GM19455 (cell line): ENCODE measurements around the gene CAPS.
"Not testable (repeated sequence)": the region's sequence is repeated elsewhere in the genome, so short reads cannot be mapped to it uniquely, and the experiment has no call there.

Experiments
- ATAC-seq: cut with Tn5 transposase; IDR thresholded peaks from one replicate; pipeline ENCODE4 v1.9.1; 2021; ENCODE audit not compliant: unreplicated experiment

The CAPS gene

DNA sequence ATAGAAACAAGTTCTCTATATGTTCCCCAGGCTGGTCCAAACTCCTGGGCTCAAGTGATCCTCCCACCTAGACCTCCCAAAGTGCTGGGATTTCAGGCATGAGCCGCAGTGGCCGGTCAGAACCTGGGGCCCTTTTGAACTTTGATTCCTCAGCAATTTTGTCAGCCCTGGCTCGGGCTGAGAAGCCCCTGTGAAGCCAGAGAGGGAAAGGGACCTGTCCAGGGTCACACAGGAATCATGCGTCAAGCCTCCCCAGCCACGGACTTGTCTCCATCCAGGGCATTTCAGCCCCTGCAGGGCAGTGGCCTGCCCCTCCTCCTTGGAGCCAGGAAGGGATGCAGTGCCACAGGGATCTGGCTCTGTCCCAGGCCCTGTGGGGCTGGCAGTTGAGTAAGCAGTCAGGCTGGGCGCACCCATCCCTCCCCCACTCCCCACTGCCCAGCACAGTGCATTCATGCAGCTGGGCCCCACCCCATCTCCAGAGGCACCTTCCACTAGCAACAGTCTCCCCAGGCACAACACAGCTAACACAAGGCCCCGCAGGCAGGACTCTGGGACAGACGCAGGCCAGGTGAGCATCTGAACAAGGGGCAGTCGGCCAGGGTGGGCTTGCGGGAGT is at the start of gene CAPS:
Gene CAPS, plus strand, starts transcription at position 516 of the 619 bp plus-strand sequence. CDS start 153 bp downstream, outside the sequence.
- ATAC-seq = no peak

DNA sequence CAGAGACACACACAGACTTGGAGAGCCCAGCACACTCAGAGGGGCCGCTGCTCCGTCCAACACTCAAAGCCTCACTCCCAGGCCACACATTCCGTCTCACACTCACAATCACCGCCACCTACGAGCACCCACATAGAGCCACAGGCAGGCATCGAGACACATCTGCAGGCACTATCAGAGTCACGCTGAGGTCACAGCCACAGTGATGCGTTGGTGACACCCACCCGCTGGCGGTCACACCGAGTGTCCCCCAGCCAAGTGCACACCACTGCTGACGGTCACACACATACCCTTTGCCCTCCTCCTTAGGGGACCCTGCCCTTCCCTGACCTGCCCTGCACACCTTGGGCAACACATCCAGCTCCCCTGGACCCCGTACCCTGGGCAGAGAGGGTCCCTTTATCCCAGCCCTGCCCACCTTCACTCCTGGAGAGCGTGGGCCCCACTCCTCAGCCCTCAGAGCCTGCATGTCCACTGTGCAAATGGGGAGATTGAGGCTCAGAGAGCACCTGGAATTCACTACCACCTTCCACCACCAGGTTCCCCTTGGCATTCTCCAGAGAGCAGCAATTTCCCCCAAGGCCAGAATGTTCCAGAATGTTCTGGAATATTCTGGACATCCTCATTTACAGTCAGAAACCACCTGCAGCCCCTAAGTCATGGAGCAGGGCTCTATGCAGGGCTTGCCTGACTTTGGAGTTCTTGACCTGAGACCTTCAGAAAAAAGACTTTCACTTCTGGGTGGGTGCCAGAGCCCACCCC is 49.1 kb upstream of the CAPS start:
- ATAC-seq = no peak

DNA sequence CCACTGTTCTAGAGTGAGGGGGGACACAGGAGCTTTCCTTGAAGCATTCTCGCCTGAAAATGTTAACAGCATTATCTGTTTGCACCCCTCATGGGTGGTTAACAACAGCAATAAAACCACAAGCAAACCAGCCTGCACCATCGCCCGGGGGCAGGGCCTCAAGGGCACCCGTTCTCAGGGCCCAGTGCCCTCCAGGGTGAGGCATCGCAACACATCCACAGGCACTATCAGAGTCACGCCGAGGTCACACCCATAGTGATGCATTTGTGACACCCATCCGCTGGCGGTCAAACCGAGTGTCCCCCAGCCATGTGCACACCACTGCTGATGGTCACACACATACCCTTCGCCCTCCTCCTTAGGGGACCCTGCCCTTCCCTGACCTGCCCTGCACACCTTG is 48.3 kb upstream of the CAPS start:
- ATAC-seq = no peak

DNA sequence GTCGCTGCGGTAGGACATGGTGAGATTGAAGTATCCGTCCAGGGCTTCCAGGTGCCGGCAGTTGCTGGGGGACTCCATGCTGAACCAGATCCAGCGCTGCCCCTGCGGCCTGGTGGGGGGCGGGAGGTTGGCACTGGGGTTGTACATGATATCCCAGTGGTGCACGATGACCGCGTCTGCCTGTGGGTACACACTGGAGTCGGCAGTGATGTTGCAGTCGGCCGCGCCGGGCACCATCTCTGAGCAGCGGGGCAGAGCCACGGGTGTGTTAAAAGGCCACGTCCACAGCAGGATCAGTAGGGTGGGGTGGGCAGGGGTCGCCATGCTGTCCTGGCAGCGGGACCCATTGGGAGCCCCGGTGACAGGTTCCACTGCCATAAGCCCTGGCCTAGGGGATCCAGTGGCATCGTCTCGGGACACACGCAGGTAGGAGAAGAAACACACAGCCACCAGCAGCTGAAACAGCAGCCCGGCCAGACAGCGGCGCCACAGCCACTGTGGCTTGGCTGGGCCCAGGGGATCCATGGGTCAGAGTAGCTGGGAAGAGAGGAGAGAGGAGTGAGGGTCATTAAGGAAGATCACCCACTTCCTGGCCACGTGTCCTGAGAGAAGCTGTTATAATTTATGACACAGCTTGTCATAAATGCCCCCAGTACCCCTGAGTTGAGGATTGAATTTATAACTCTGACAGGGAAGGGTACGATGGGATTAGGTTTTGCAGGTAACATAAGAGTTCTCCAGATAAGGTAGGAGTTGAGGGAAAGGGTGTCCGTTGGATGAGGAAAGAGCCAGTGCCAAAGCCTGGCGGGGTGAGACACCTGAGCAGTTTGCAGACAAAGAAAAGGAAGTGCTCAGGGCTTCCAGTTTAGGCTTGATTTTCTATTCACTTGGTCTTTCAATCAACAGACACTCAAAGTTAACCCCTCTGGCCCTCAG is 46.6 kb upstream of the CAPS start:
- ATAC-seq = no peak

DNA sequence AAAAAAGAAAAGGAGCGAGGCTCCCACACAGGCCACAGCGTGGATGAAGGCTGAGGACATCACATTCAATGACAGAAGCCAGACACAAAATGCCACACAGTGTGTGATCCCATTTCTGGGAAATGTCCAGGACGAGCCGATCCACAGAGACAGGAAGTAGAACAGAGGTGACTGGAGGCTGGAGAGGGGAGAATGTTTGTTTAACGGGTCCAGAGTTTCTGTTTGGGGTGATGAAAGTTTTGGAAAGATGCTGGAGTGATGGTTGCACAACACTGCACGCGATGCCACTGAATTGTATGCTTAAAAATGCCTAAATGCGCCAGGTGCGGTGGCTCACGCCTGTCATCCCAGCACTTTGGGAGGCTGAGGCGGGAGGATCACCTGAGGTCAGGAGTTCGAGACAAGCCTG is 43.1 kb upstream of the CAPS start:
- no peak for ATAC-seq

DNA sequence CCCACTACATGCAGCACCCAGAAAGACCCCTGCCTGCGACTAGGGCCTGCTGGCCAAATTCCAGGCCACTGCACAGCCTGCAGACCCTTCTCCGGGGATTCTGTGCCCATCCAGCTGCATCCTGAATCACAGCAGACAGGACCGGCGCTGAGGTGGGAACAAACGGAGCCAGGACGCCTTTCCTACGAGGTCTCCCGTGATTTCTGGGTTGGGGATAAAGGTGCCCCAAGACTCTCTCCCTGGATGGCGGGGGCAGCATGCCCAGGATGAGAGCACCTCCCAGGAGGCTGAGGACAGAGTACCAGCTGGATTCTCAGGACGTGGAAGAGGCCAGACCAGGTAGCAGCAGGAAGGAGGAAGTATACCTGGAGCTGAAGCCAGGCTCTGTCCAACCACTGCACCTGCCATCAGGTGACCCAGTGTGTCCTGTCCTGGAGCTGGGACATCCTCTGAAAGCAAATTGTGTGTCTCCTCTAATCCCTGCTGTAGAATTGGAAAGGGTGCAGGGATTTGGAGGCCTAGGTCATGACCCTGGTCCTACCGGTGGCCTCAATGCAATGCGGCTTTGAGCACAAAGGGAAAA is 40.3 kb upstream of the CAPS start:
- ATAC-seq = no peak

DNA sequence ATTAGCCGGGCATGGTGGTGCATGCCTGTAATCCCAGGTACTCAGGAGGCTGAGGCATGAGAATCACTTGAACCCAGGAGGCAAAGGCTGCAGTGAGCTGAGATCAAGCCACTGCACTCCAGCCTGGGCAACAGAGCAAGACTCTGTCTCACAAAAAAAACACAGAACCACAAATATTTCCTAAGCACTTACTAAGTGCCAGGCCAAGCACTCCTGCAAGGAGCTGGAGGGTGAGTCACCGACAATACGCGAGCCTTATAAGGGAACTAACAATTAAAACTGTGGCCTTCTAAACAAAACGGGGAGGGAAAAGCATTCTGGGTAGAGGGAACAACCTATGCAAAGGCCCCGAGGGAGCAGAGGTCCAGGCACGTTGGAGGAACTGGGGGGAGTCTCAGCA is 39.6 kb upstream of the CAPS start:
- not testable (repeated sequence) for ATAC-seq

DNA sequence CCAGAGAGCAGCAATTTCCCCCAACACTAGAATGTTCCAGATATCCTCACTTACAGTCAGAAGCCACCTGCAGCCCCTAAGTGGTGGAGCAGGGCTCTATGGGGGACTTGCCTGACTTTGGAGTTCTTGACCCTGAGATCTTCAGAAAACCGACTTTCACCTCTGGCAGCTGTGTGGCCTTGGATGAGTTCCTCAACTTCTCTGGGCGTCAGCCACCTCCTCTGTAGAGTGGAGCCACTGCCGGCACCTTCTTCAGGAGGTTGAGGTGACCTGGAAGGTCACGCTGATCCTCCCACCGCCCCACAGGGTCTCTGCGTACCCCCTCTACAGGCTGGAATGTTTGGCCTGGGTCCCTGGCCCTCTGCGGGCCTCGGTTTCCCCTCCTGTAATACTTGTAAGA is 36.6 kb upstream of the CAPS start:
- no peak for ATAC-seq

DNA sequence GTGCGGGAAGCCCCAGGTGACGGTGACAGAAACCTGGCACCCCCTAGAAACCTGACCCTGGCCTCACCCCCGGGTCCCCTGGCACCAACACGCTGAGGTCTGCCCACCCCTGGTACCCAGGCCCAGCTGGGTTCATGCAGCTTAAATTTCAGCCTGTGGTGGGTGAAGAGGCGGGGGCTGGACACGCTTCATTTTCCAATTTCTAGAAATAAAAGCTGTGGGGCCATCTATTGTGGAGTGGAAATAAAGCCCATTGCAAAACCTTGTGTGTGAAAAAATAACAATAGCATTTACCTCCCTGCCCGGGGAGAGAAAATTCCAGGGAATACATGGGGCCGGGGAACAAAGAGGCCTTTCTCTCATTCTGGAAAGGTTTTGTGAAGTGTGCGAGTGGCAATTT is 36.2 kb upstream of the CAPS start:
- no peak for ATAC-seq

DNA sequence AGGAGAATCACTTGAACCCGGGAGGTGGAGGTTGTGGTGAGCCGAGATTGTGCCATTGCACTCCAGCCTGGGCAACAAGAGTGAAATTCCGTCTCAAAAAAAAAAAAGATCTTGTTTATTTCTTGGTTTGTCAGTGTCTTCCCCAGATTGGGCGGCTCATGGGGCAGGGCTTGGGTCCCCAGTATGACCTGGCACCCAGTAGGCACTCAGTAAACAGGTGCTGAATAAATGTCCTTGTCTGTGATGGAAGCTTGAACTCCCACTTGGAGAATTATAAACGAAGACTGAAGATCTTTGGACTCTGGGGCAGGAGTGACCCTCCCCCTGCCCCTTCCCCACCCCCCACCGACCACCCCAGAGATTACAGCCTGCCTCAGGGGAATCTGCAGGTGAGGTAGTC is 33.9 kb upstream of the CAPS start:
- no peak for ATAC-seq

DNA sequence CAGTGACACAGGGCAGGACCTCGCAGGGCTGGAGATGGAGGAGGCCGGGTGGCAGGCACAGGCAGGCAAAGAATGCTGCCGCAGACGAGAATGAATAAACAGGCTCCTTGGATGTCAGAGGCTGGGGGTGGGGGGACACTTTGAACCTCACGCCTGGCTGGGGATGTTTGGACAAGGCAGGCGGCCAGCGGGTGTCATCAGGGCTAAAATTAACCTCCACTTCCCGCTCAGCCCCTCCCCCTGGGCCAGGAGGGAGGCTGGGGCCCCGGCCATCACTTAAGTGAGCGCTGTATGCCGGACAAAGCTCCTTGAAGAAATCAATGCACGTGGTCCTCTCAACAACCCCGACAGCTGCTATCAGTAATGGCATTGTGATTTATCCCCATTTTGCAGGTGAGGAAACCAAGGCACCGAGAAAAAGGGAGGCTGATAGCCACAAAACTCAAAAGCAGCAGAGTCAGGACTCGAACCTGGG is 33.4 kb upstream of the CAPS start:
- ATAC-seq = no peak

DNA sequence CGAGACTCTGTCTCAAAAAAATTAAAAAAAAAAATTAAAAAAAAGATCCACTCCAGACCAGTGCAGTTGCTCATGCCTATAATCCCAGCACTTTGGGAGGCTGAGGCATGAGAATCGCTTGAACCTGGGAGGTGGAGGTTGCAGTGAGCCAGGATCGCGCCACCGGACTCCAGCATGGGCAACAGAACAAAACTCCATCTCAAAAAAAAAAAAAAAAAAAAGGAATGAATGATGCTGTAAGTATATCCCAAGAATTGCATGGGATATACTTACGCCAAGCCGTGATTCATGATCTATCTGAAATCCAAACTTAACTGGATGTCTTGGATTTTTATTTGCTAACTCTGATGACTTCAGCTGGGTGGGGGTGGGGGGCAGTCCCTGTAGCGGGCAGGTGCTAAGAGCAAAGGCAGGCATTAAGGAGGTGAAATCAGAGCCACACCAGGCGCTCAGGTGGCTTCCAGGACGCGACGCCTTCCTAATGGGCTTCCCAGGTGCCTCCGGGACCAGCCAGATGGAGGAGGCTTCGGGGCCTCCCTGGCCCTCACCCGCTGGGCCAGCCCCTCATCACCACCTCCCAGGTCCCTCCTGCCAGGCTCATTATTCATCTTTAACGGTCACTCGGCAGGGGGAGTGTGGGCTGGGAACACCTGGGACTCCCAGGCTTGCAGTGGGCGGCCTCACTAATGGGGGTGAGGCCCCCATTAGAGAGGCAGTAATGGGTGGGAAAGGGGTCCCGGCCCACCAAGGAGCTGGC is 32.3 kb upstream of the CAPS start:
- no peak for ATAC-seq

DNA sequence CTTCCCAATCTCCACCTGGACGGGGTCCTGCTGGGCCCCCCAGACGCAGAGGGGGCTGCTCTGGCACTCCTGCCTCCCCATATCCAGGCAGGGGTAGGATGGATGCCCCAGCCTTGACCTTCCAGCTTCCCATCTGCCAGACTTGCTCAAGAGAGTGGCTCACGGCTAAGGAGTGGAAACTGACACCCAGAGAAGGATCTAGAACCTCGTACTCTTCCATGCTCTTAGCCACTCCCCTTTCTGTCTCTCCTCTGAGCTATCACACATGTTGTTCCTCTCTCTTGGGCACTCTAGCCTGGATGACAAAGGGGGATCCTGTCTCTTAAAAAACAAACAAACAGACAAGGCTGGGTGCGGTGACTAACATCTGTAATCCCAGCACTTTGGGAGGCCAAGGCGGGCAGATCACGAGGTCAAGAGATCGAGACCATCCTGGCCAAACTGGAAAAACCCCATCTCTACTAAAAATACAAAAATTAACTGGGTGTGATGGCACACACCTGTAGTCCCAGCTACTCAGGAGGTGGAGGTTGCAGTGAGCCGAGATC is 31.6 kb upstream of the CAPS start:
- no peak for ATAC-seq

DNA sequence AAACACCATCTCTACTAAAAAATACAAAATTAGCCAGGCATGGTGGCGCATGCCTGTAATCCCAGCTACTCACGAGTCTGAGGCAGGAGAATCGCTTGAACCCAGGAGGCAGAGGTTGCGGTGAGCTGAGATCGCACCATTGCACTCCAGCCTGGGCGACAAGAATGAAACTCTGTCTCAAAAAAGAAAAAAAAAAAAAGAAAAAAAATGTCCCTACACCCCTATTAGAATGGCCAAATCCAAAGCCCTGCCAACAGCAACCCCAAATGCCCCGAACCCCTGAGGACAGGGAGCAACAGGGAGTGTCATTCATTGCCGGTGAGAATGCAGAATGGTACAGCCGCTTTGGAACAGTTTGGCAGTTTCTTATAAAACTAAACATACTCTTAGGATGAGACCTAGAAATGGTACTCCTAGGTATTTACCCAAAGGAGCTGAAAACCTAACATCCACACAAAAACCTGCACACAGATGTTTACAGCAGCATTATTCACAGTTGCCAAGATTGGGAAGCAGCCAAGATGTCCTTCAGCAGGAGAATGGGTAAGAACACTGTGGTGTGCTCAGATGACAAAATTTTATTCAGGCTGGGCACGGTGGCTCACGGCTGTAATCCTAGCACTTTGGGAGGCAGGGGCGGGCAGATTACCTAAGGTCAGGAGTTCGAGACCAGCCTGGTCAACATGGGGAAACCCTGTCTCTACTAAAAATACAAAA is 30.7 kb upstream of the CAPS start:
- ATAC-seq = not testable (repeated sequence)

DNA sequence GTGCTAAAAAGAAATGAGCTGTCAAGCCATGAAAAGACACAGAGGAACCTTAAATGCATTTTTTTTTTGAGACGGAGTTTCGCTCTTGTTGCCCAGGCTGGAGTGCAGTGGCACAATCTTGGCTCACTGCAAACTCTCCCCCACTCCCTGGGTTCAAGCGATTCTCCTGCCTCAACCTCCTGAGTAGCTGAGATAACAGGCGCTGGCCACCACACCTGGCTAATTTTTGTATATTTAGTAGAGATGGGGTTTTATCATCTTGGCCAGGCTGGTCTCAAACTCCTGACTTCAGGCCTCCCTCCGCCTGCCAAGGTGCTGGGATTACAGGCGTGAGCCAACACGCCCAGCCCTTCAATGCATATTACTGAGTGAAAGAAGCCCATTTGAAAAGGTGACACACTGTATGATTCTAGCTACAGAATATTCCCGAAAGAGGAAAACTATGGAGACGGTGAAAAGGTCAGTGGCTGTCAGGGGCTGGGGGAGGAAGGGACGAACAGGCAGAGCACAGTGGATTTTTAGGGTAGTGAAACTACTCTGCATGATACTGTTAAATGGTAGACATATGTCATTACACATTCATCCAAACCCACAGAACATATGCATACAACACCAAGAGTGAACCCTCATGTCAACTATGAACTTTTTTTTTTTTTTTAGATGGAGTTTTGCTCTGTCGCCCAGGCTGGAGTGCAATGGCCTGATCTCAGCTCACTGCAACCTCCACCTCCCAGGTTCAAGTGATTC is 29.8 kb upstream of the CAPS start:
- not testable (repeated sequence) for ATAC-seq

DNA sequence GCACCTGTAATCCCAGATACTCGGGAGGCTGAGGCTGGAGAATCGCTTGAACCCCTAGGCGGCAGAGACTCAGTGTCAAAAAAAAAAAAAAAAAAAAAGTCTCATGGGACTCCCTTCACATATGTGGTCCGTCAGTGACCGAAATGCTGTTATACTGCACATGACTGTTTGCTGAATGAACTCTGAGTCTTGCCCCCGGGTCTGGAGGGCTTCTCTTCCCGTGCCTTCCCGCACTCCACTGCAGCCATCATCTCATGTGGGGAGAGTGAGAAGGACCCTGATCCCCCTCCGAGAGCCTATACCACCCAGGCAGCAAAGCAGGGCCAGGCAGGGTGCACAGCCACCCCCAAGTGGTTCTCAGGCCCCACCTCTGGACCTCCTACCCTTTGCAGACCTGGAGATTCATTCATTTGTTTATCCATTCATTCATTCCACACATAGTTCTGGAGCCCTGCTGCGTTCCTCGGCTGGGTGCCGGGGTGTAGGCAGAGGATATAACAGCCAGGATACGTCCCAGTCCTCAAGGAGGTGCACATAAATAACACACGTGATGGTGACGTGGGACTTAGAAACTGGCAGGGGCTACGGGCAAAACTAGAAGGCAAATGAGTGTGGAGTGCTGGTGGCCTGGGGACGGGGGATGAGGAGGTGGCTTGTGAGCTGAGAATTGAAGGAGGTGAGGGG is 24.6 kb upstream of the CAPS start:
- ATAC-seq = no peak

DNA sequence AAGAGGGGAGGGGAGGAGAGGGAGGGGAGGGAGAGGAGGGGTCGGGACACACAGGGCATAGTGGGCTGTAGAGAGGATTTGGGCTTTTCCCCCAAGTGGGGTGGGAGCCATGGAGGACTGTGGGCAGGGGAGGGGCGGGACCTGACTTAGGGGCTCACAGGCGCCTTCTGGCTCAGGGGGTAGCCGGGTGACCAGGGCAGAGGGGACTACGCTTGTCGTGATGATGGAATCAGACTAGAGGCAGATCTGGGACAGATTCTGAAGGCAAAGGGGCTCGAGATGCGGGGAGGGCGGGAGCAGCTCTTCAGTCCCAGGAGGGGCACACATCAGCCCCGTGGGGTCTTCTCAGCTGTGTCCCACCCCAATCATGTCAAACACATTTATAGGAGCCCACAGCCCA is 24.0 kb upstream of the CAPS start:
- no peak for ATAC-seq

DNA sequence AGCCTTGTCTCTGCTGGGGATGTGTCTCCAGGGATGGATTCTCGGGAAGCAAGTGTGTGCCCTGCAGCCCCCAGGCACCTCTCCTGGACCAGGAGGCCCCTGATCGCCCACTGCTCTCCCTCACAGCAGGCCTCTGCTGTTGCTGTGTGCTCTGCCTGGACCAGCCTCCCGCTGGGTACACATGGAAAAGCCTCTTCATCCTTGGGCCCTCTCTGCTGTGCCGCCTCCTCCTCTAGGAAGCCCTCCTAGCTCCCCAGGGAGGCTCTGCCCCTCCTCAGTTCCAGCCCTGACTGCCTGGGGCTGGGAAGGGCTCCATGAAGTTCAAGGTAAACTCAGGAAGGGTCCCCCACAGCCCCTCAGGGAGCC is 22.5 kb upstream of the CAPS start:
- ATAC-seq = no peak
